Choroid plexus epithelial cell (primary cell): Measurements from ENCODE around the gene SCYGR1.

Source experiments
- DNase-seq: peaks from one replicate; pipeline ENCODE4 v3.0.0-alpha.2; 2010; ENCODE audit warnings: low read depth
- H3K4me3 ChIP-seq: 2 replicates; pipeline ENCODE4 v1.5.1; 2011; ENCODE audit warnings: low read depth, mild to moderate bottlenecking, control low read depth, low read length, moderate library complexity
- TF ChIP-seq, protein P1 (sequence below): conservative IDR thresholded peaks from 2 replicates; pipeline ENCODE4 v1.5.1; 2011; ENCODE audit warnings: low read depth, mild to moderate bottlenecking, control low read depth, inconsistent platforms, low read length, moderate library complexity

The SCYGR1 gene

DNA sequence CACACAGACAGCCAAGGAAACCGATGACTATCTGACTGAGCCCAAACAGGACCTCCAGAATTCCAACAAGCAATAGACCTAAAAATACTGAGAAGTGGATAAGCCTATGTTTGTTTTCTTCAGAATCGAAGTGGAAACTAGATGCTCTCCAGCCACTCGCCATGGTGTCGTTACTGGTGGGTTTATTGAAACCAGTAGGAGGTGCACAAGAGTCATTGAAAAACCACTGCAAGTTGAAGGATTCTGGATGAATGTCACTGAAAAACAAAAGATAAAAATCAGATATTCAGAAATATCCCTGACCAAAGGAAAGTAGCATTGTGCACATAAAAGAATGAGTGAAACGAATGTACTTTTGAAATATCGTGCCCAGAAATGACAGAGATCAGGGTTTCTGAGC, 24.0 kb downstream of the SCYGR1 start:
- TF ChIP-seq, protein P1, sequence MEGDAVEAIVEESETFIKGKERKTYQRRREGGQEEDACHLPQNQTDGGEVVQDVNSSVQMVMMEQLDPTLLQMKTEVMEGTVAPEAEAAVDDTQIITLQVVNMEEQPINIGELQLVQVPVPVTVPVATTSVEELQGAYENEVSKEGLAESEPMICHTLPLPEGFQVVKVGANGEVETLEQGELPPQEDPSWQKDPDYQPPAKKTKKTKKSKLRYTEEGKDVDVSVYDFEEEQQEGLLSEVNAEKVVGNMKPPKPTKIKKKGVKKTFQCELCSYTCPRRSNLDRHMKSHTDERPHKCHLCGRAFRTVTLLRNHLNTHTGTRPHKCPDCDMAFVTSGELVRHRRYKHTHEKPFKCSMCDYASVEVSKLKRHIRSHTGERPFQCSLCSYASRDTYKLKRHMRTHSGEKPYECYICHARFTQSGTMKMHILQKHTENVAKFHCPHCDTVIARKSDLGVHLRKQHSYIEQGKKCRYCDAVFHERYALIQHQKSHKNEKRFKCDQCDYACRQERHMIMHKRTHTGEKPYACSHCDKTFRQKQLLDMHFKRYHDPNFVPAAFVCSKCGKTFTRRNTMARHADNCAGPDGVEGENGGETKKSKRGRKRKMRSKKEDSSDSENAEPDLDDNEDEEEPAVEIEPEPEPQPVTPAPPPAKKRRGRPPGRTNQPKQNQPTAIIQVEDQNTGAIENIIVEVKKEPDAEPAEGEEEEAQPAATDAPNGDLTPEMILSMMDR: peak; percentile 46
- peak; percentile 50 for DNase-seq
- H3K4me3 ChIP-seq: no peak overlapping the region

DNA sequence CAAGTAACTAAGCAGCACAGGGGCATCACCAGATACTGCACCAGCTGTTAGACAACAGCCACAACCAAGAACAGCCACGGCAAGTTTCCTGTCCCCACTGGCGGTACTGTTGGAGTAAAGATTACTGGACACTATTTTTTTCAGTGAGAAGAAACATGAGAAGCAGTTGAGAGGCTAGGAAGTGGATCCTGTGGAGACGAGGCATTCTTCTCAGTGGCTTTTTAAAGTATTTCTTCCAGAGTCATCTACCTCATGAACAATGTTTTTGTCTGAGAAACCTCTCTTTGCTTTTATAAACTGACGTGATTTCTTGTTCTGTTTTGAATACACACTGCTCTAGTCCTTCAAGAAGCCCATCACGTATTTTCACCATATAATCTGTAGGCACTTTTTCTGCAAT, 27.4 kb downstream of the SCYGR1 start:
- peak; percentile 78 for DNase-seq
- TF ChIP-seq, protein P1: no peak

DNA sequence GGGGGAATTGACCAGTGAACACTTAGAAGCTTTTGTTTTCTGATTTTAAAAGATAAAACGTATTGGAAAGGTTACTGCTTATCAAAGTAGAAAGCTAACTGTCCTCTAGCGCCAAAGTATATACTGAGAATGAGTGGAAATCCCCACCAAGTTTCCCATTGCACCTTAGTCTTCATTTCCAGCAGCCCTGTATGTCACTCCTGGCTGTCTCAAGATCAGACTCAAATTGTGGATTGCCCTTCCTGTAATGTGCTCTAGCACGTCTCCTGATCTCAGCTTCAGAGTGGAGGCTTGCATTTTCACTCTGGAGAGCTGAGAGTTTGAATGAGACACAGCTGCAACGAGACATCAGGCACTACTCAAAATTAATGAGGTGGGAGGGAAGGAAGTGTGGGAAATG, 36.1 kb downstream of the SCYGR1 start:
- no peak for DNase-seq
- no peak overlapping the region for H3K4me3 ChIP-seq
- TF ChIP-seq, protein P1: no peak

More for the DNA sequence above, 27.4 kb downstream of the SCYGR1 start:
- H3K4me3 ChIP-seq: no peak overlapping the region

DNA sequence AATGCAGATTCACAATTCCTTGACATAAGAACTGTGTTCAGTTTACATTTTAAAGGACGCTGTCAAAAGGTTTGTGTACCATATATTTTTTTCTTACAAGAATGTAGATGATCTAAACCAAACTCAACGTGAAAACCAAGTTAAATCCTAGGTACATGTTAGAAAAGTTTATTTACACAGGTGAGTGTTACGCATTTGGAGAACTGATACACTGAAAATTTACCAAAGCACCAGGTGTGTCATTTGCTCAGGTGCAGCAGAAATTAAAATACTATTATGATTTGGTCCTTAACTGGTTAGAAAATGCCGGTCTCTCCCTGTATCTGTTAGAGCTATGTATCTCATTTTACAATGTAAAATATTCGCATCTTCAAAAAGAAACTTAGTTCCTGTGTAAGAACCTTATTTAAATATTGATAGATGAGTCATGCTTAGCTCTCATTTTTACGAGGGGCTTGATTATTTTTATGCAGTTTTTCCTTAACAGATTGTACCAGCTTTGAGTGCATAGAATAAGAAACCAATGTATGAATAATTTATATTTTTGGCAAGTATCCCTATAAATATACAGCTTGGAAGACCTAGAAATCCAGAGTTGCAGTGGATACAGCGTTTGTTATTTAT, 37.6 kb downstream of the SCYGR1 start:
- DNase-seq: no peak
- H3K4me3 ChIP-seq: no peak overlapping the region
- TF ChIP-seq, protein P1: no peak

DNA sequence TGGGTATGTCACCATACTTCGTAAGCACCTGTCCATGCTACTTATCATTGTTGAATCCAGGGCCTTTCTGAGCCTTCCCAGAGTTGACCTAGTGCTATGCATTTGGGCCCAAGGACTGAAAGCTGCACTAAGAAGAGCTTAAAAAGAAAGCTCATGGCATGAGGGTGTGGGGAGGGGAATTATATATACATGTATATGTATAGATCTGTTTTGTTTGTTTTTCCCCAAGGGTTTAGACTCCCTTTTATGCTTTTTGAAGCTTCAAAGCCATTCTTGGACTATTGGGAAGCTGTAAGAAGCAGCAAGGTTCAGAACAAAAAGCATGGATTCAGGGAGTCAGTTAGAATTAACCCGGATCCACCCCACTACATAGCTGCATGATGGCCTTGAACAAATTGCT, 39.4 kb downstream of the SCYGR1 start:
- DNase-seq: no peak
- no peak overlapping the region for H3K4me3 ChIP-seq
- TF ChIP-seq, protein P1: no peak

DNA sequence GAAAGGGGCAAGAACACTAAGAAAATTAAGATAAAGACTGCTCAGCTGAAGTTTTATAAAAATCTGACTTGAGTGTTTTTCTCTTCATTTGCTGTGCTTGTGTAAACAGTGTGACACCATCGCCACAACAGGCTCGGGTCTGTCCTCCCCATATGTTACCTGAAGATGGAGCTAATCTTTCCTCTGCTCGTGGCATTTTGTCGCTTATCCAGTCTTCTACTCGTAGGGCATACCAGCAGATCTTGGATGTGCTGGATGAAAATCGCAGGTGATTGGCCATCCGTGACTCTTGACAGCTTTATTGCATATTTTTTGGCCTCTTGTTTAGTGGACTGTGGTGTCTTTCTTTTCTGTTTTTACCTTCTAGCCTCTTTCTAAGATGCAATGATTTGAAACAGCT, 40.6 kb downstream of the SCYGR1 start:
- no peak for DNase-seq
- TF ChIP-seq, protein P1: no peak
- no peak overlapping the region for H3K4me3 ChIP-seq

DNA sequence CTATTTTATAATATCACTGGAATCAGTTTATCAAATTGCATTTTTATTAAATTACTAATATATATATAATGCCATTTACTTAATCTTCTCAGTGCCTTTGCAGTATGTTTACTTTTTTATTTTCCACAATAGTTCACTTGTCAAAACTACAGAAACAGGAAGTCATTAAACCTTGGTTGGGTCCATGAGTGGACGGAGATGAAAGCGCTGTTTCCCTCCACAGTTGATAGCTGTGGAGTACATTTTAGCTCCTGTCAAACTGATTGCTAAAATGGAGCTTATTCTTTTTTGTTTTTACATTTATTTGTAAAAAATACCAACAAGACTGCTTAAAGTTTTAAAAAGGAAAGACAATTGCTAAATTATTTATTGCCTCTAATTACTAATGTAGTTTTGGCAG, 43.5 kb downstream of the SCYGR1 start:
- TF ChIP-seq, protein P1: no peak
- no peak for DNase-seq
- H3K4me3 ChIP-seq: no peak overlapping the region
